ENCODE measurements around the gene ZC3H14. TPM values are rescaled to one million over a fixed set of nuclear protein-coding genes. Genes with fewer than 3 reads are reported as not detected.

The ZC3H14 gene
- total RNA-seq, 2 donors from 2014 or later = 33.5 to 48.3 TPM

DNA sequence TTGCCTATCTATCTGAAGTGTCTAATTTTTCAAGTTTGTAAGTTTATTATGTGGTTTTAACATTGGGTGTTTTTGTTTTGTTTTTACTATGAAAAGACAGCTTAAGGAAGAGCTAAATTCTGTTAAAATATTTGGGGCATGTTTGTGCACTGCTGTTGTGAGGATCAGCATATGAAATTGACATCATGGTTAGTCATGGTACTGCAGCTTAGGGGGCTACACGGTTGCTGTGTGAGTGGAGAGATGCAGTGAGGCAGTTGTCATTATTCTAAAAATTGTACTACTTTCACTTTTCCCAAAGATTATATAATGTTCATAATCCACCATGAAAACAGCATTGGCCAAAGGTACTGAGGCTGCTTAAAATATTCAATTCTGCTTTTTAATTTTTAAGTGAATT is 49.0 kb downstream of the ZC3H14 start:
- Mint-ChIP-seq H3K27ac (peak overlapping the region; percentile 58), H3K36me3 (ENCODE audit: low read depth) (peaks cover 99% of the 10 kb centered on the region), H3K27me3 (no peaks in the 10 kb centered on the region), H3K9me3 (no peaks in the 10 kb centered on the region), H3K4me1 (peaks cover 10% of the 10 kb centered on the region), H3K4me3 (no peak overlapping the region)
- ATAC-seq (replicated peaks) = no peak

DNA sequence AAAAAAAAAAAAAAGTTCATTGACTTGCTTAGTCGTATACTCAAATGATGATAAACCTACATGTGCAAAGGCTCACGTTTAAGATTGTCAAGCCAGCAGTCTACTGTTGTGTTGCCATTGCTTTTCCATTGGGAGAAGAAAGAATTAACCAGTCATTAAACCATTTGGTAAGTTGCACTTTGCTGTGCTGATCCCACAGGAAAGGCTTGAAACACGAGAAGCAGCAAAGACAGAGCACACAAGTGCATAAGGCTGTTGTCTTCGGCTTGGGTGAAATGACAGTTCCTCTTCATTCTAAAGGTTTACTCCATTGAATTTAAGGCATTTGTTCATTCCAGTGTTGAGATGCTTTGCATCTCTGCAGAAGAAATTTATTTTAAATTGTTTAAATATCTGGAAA is 50.1 kb downstream of the ZC3H14 start:
- H3K27ac Mint-ChIP-seq = no peak overlapping the region
- H3K36me3 Mint-ChIP-seq (ENCODE audit: low read depth) = peaks cover 89% of the 10 kb centered on the region
- H3K9me3 Mint-ChIP-seq = no peaks in the 10 kb centered on the region
- no peak for ATAC-seq (replicated peaks)
- no peak overlapping the region for H3K4me3 Mint-ChIP-seq
- H3K4me1 Mint-ChIP-seq = peaks cover 10% of the 10 kb centered on the region
- H3K27me3 Mint-ChIP-seq = no peaks in the 10 kb centered on the region

DNA sequence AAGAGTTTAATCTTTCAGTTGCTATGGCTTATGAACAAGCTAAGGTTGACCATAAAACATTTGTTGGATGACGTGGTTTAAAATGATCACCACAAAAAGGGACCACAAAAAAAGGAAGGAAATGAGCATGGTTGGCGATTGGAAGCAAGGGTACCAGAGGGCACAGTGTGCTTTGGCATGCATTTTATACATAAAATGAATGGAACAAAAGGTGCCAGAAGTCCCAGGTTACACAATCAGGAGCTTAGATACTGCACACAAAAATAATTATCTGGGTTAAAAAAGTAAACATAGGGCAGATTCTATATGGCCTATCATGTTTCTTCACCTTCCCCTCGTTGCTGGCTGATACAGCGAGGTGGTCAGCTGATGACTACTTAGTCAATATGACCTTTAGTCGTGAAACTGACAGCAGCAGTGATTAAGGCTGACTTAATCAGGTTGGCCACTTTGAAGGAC is 50.7 kb downstream of the ZC3H14 start:
- Mint-ChIP-seq H3K9me3 (no peaks in the 10 kb centered on the region), H3K27me3 (no peaks in the 10 kb centered on the region), H3K4me1 (peaks cover 10% of the 10 kb centered on the region), H3K36me3 (ENCODE audit: low read depth) (peaks cover 83% of the 10 kb centered on the region), H3K27ac (peak overlapping the region; percentile 48), H3K4me3 (no peak overlapping the region)
- peak; percentile 86 for ATAC-seq (replicated peaks)

DNA sequence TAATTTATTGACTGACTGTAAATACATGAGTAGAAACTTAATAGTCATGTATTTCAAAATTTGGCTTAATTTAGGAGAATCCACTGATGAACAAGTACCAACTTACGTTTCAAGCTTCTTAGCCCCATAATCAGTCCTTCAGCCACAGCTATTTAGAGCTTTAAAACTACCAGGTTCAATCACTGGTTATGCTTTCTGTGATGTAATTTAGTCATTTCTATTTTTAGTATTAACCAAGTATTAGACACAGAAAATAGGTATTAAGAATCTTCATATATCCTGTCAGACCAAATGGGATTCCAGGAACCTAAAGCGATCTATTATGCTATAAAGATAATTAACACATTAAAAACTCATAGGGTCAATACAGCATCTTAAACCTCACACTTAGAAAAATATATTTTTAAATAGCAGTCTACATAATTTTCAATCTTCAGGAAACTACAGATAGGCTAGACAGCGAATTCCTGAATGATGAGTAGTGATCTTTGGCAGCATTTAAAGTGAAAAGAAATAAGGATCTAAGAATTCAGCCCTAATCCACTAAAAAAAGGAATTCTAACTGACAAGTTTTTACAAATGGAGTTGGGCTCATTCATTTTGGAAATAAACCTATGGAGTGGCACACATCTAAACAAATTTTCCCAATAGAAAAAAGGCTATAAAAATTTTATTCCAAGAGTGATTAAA is 51.5 kb downstream of the ZC3H14 start:
- Mint-ChIP-seq H3K27ac (no peak overlapping the region), H3K4me3 (no peak overlapping the region), H3K27me3 (no peaks in the 10 kb centered on the region), H3K36me3 (ENCODE audit: low read depth) (peaks cover 75% of the 10 kb centered on the region), H3K4me1 (peaks cover 10% of the 10 kb centered on the region), H3K9me3 (no peaks in the 10 kb centered on the region)
- ATAC-seq (replicated peaks) = no peak

DNA sequence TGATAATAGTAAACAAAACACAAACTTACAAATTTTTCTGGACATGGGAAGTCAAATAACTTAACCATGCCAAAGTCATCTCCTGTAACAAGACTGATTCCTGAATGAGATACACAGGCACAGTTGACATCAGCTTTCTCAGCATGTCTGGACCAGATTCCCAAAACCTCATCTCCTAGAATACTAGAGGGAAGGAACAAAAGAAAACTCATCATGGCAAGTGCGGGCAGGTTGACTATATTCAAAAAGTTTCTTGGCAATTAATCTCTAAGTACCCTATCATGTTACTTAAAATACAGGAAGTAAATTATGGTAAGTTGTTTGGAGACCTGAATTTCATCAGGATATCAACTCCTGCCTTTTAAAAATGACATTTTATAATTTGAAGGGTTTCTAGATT is 53.9 kb downstream of the ZC3H14 start:
- Mint-ChIP-seq H3K4me3 (no peak overlapping the region), H3K27me3 (no peaks in the 10 kb centered on the region)
- ATAC-seq (replicated peaks) = no peak

DNA sequence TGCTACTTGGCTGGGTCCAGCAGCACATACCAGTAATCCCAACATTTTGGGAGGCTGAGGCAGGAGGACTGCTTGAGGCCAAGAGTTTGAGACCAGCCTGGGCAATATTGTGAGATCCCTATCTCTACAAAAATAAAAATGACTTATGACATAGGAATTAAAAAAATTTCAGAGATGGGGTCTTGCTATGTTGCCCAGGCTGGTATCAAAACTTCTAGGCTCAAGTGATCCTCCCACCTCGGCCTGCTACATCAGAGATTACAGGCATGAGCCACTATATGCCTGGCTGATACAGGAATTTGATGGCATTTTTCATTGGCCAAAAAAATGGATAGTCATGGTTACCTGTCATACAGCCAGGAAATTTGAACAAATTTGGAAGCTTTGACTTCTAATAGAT is 54.6 kb downstream of the ZC3H14 start:
- ATAC-seq (replicated peaks) = no peak
- H3K4me3 Mint-ChIP-seq = no peak overlapping the region
- peaks cover 6% of the 10 kb centered on the region for H3K4me1 Mint-ChIP-seq
- no peak overlapping the region for H3K27ac Mint-ChIP-seq
- no peaks in the 10 kb centered on the region for H3K9me3 Mint-ChIP-seq
- H3K27me3 Mint-ChIP-seq = no peaks in the 10 kb centered on the region
- peaks cover 59% of the 10 kb centered on the region for H3K36me3 Mint-ChIP-seq (ENCODE audit: low read depth)

More for the DNA sequence above, 53.9 kb downstream of the ZC3H14 start:
- H3K4me1 Mint-ChIP-seq = peaks cover 9% of the 10 kb centered on the region
- H3K9me3 Mint-ChIP-seq = no peaks in the 10 kb centered on the region
- H3K36me3 Mint-ChIP-seq (ENCODE audit: low read depth) = peaks cover 61% of the 10 kb centered on the region
- peak overlapping the region; percentile 71 for H3K27ac Mint-ChIP-seq

DNA sequence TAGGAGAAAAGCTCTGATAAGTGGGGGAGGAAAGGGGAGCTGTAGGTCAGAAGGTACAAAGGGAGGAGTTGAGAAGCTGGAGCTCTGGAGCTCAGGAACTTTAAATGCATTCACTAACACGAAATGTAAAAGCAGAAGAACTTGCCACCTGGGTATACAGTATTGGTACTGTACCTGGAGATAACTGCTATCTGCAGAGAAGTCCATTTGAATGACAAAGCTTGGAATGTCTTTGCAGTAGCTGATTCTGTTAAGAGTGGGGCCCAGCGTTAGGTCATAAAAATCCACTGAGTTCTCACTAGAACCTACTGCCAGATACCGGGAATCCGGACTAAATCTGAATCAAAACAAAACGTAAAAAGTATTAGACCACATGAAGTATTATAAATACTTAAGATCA is 55.6 kb downstream of the ZC3H14 start:
- Mint-ChIP-seq H3K36me3 (ENCODE audit: low read depth) (peaks cover 49% of the 10 kb centered on the region), H3K27ac (no peak overlapping the region), H3K4me1 (peaks cover 3% of the 10 kb centered on the region), H3K4me3 (no peak overlapping the region), H3K9me3 (no peaks in the 10 kb centered on the region), H3K27me3 (no peaks in the 10 kb centered on the region)
- no peak for ATAC-seq (replicated peaks)

DNA sequence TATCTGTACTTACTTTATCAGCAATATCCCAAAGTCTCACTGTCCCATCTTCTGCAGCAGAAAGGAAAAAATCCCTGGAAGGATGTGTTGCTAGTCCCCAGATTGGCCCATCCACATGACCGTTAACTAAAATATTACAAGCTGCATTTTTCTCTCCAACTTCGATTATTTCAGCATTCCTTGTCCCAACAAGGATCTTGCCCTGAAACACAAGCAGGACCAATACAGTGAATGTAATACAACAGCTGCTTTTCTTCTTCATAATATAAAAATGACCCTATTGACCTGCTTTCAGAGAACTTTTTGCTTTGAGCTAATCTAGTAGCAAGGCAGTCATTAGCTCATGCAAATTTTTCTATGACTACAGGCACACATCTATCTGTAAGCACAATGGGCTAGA is 58.3 kb downstream of the ZC3H14 start:
- Mint-ChIP-seq H3K4me3 (no peak overlapping the region), H3K36me3 (ENCODE audit: low read depth) (peaks cover 32% of the 10 kb centered on the region), H3K27me3 (no peaks in the 10 kb centered on the region), H3K9me3 (no peaks in the 10 kb centered on the region), H3K27ac (no peak overlapping the region), H3K4me1 (no peaks in the 10 kb centered on the region)
- no peak for ATAC-seq (replicated peaks)

DNA sequence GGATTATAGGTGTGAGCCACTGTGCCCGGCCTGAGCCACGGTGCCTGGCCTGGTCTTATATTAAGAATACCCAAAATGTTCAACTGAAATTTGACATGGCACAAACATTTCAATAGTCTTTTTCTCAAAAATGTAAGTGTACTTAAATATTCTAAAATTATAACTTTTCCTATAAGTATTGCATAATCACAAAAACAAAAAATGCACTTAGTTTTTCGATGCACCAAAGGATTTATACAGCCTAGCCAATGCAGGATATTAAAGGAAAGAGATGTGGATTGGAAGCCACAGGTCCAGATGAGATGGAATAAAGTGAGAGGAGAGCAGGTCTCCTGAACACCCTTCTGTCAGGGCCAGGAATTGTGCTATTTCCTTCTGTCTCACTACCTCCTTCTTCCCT is 62.8 kb downstream of the ZC3H14 start:
- Mint-ChIP-seq H3K4me1 (no peaks in the 10 kb centered on the region), H3K4me3 (no peak overlapping the region), H3K27me3 (no peaks in the 10 kb centered on the region), H3K36me3 (ENCODE audit: low read depth) (peaks cover 28% of the 10 kb centered on the region), H3K9me3 (no peaks in the 10 kb centered on the region), H3K27ac (no peak overlapping the region)
- ATAC-seq (replicated peaks) = no peak

DNA sequence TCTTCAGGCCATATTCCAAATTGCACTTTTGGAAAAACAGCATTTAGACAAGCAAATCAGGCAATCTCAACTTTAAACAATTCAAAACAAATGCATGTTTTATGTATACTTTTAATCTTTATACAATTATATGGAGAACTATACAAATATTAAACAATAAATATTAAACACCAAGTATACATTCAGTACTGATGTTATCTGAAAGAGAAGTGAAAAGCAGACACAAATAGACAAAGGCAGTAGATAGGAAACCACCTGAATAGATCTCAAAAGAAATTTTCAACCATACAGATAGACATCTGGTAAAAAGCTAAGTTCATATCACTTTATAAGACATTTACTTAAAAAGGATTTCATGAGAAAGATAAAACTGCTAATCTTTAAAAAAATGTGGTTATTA is 65.2 kb downstream of the ZC3H14 start:
- Mint-ChIP-seq H3K27me3 (no peaks in the 10 kb centered on the region), H3K9me3 (no peaks in the 10 kb centered on the region), H3K4me3 (no peak overlapping the region), H3K36me3 (ENCODE audit: low read depth) (peaks cover 16% of the 10 kb centered on the region), H3K4me1 (no peaks in the 10 kb centered on the region), H3K27ac (no peak overlapping the region)
- ATAC-seq (replicated peaks) = no peak

DNA sequence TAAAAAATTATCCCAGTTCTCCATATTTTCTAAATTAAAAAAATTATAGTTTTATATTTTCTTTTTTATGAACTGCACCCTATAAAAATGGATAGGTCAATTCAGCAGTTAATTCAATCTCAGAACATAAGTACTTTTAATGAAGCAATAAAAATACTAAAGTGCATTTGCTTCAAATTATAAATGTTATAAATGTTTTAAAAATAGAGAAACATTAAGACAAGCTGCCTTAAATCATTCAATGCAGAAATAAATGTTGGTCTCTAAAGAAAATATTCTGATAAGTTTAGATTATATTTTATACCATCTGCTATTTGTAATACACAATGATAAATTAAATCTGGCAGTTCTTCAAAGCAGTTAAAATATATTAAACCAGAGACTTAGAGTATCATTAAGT is 65.6 kb downstream of the ZC3H14 start:
- H3K4me3 Mint-ChIP-seq = no peak overlapping the region
- H3K27ac Mint-ChIP-seq = no peak overlapping the region
- H3K27me3 Mint-ChIP-seq = no peaks in the 10 kb centered on the region
- peaks cover 16% of the 10 kb centered on the region for H3K36me3 Mint-ChIP-seq (ENCODE audit: low read depth)
- no peaks in the 10 kb centered on the region for H3K9me3 Mint-ChIP-seq
- H3K4me1 Mint-ChIP-seq = no peaks in the 10 kb centered on the region
- no peak for ATAC-seq (replicated peaks)

DNA sequence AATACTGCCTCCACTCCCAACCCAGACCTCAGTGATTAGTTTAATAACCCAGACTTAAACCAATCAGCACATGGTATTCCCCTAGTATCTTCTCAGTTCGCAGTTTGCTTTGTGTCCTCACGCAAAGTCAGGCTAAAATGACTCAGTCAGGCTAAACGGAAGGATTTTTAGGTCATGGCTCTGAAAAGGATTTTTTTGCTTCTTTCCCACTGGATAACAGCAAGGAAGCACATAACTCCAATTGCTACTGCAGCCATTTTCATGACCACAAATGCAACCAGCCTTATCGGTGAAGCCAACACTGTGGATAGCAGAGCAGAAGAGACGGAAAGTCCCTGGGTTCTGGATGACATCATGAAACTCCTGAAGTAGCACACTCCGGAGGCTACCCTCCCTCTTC is 67.7 kb downstream of the ZC3H14 start:
- Mint-ChIP-seq H3K9me3 (no peaks in the 10 kb centered on the region), H3K4me3 (no peak overlapping the region), H3K36me3 (ENCODE audit: low read depth) (peaks cover 7% of the 10 kb centered on the region), H3K4me1 (no peaks in the 10 kb centered on the region), H3K27ac (no peak overlapping the region), H3K27me3 (no peaks in the 10 kb centered on the region)
- no peak for ATAC-seq (replicated peaks)

DNA sequence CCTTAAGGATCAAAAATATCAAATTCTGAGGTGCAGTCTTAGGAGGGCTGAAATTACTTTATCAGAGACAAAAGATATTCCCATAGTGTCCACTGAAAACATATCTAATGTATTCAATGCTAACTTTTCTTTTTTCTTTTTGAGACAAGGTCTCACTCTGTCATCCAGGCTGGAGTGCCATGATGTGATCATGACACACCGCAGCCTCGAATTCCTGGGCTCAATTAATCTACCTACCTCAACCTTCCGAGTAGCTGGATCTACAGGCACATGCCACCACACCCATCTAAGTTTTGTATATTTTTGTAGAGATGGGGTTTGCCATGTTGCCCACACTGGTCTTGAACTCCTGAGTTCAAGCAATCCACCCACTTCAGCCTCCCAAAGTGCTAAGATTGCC is 68.3 kb downstream of the ZC3H14 start:
- peaks cover 7% of the 10 kb centered on the region for H3K36me3 Mint-ChIP-seq (ENCODE audit: low read depth)
- no peak overlapping the region for H3K27ac Mint-ChIP-seq
- H3K9me3 Mint-ChIP-seq = no peaks in the 10 kb centered on the region

DNA sequence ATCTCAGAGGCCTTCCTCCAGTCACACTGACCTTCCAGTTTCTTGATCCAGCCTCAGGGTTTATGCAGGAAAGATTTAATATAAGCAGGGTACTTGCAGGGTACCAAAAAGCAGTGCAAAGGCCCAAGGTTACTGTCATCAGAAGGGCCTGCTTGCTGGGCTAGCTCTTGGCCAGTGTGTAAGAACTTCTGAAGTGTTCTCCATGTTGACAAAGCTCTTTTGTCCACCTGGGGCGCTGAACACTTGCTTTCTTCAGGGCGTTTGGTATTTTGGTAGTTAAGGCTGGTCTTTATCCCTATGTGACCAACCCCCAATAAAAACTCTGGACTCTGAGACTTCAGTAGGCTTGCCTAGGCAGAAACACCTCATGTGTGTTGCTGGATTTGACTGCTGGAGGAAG is 69.7 kb downstream of the ZC3H14 start:
- H3K36me3 Mint-ChIP-seq (ENCODE audit: low read depth) = no peaks in the 10 kb centered on the region
- H3K9me3 Mint-ChIP-seq = no peaks in the 10 kb centered on the region
- H3K4me1 Mint-ChIP-seq = no peaks in the 10 kb centered on the region
- no peak overlapping the region for H3K27ac Mint-ChIP-seq
- H3K4me3 Mint-ChIP-seq = no peak overlapping the region
- no peak for ATAC-seq (replicated peaks)
- H3K27me3 Mint-ChIP-seq = no peaks in the 10 kb centered on the region

More for the DNA sequence above, 68.3 kb downstream of the ZC3H14 start:
- no peaks in the 10 kb centered on the region for H3K4me1 Mint-ChIP-seq
- no peaks in the 10 kb centered on the region for H3K27me3 Mint-ChIP-seq
- no peak overlapping the region for H3K4me3 Mint-ChIP-seq
- ATAC-seq (replicated peaks) = no peak

DNA sequence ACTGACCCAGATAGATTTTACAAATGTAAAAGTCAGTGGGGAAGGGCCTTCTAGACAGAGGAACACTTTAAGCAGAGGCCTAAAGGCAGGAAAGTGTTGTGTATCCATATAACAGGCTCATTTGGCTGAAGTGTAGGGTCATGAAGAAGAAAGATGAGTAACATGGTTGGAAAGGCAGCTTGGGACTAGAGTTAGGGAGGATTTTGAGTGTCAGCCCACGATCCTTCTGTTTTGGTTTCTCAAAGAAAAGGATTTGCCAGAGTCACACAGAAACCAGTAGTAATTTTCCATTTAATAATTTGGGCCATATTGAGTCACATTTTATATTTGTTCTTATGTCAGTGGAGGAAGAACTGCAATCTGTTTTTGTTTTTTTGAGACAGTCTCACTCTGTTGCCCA is 76.4 kb downstream of the ZC3H14 start:
- peaks cover 7% of the 10 kb centered on the region for H3K9me3 Mint-ChIP-seq
- no peak for ATAC-seq (replicated peaks)

DNA sequence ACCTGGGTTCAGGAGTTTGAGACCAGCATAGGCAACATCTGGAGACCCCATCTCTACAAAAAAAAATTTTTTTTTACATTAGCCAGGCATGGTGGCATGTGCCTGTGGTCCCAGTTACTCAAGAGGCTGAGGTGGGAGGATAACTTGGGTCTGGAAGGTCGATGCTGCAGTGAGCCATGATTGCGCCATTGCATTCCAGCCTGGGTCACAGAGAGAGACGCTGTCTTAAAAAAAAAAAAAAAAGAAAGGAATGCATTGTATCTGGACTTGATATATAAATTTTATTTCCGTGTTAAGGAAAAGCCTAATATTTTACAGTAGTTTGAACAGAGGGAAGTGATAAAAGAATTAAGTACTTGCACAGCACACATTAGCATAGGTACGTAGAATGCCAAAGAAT is 97.2 kb downstream of the ZC3H14 start:
- H3K27me3 Mint-ChIP-seq = no peaks in the 10 kb centered on the region
- H3K27ac Mint-ChIP-seq = no peak overlapping the region
- H3K4me3 Mint-ChIP-seq = no peak overlapping the region
- peaks cover 31% of the 10 kb centered on the region for H3K36me3 Mint-ChIP-seq (ENCODE audit: low read depth)
- no peaks in the 10 kb centered on the region for H3K4me1 Mint-ChIP-seq
- peaks cover 2% of the 10 kb centered on the region for H3K9me3 Mint-ChIP-seq
- ATAC-seq (replicated peaks) = no peak

More for the DNA sequence above, 76.4 kb downstream of the ZC3H14 start:
- Mint-ChIP-seq H3K27ac (no peak overlapping the region), H3K4me3 (no peak overlapping the region), H3K27me3 (no peaks in the 10 kb centered on the region), H3K4me1 (no peaks in the 10 kb centered on the region), H3K36me3 (ENCODE audit: low read depth) (peaks cover 24% of the 10 kb centered on the region)

All from activated T-helper 17 cell treated with anti-CD3 and anti-CD28 coated beads, Interleukin-2, amount 50 U/mL, for 72 hours (primary cell).